CD4-positive, alpha-beta T cell treated with Interleukin-17A for 1 hour (primary cell): ENCODE measurements around the gene SERINC4.

ENCODE experiments used
- DNase-seq: peaks from one replicate; pipeline ENCODE4 v3.0.0-alpha.2; 2020

Gene SERINC4

GRCh38 chr15:43748376-43748775 lies 51.6 kb downstream of the SERINC4 start:
- peak; percentile 67 for DNase-seq

DNA sequence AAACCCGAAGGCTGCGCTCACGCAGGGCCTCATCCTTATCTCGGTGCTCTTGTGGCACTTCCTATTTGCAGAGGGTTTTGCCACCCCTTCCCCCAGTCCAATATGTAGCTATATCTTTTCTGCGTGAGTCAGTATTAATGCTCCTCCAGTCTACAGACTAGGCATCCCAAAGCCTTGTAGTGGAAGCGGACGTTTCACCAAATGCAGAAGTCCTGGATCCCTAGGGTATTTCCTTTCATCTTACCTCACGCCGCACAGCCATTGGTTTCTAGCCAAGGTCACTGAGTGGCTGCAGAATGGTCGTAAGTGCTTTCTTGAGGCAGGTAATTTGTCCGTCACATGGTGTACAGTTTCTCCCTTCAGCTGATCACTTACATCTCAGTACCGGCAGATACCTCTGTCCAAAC lies 53.1 kb downstream of the SERINC4 start:
- peak; percentile 49 for DNase-seq

- DNase-seq, result peak; percentile 89
Measured at GRCh38 chr15:43746245-43746902, 53.6 kb downstream of the SERINC4 start, which contains the start of gene PDIA3. PDIA3 (plus strand) TSS chr15:43746438; CDS start chr15:43746540, 102 bp downstream.
